Measurements from ENCODE around the gene FAM168B.

The FAM168B gene

GRCh38 chr2:131010566-131010965, 82.7 kb downstream of the FAM168B start:
- H3K4me3 ChIP-seq (ENCODE audit: low read length) = no peak overlapping the region
- no peak for TF ChIP-seq CTCF (conservative IDR thresholded peaks at IDR 0.05; ENCODE audit: low read depth, low read length)
- DNase-seq (ENCODE audit: low read depth) = no peak

GRCh38 chr2:131009713-131010475, 83.4 kb downstream of the FAM168B start:
- no peak for DNase-seq (ENCODE audit: low read depth)
- no peak for TF ChIP-seq CTCF (conservative IDR thresholded peaks at IDR 0.05; ENCODE audit: low read depth, low read length)
- no peak overlapping the region for H3K4me3 ChIP-seq (ENCODE audit: low read length)

GRCh38 chr2:131008967-131009366, 84.3 kb downstream of the FAM168B start:
- no peak overlapping the region for H3K4me3 ChIP-seq (ENCODE audit: low read length)
- no peak for TF ChIP-seq CTCF (conservative IDR thresholded peaks at IDR 0.05; ENCODE audit: low read depth, low read length)
- no peak for DNase-seq (ENCODE audit: low read depth)

- no peak for TF ChIP-seq CTCF (conservative IDR thresholded peaks at IDR 0.05; ENCODE audit: low read depth, low read length)
- no peak overlapping the region for H3K4me3 ChIP-seq (ENCODE audit: low read length)
- no peak for DNase-seq (ENCODE audit: low read depth)
Observed at GRCh38 chr2:131006561-131006960, 86.7 kb downstream of the FAM168B start.

GRCh38 chr2:131005216-131005935, 87.9 kb downstream of the FAM168B start:
- DNase-seq (ENCODE audit: low read depth) = no peak
- no peak for TF ChIP-seq CTCF (conservative IDR thresholded peaks at IDR 0.05; ENCODE audit: low read depth, low read length)
- no peak overlapping the region for H3K4me3 ChIP-seq (ENCODE audit: low read length)

- TF ChIP-seq CTCF (conservative IDR thresholded peaks at IDR 0.05; ENCODE audit: low read depth, low read length) = no peak
- H3K4me3 ChIP-seq (ENCODE audit: low read length) = no peak overlapping the region
- no peak for DNase-seq (ENCODE audit: low read depth)
Observed at GRCh38 chr2:131004446-131005209, 88.6 kb downstream of the FAM168B start.

Data from retinal pigment epithelial cell (primary cell).